Astrocyte of the cerebellum (primary cell): ENCODE results near the gene RUVBL2.

Experiments
- DNase-seq: peaks from one replicate; pipeline ENCODE4 v3.0.0-alpha.2; 2011; ENCODE audit warnings: low read depth
- H3K4me3 ChIP-seq: 2 replicates; pipeline ENCODE4 v1.5.1; 2011; ENCODE audit warnings: mild to moderate bottlenecking, low read depth, low read length, moderate library complexity
- CTCF ChIP-seq: IDR thresholded peaks from 2 replicates; pipeline ENCODE4 v1.5.1; 2012; ENCODE audit warnings: low read length, low read depth, moderate library complexity, mild to moderate bottlenecking; ENCODE audit errors: missing control alignments
- in situ Hi-C: cut with HindIII; loops from 2 replicates; pipeline ENCODE4 v1.10.0; 2017; ENCODE audit warnings: low sequenced_read_pairs

The RUVBL2 gene

DNA sequence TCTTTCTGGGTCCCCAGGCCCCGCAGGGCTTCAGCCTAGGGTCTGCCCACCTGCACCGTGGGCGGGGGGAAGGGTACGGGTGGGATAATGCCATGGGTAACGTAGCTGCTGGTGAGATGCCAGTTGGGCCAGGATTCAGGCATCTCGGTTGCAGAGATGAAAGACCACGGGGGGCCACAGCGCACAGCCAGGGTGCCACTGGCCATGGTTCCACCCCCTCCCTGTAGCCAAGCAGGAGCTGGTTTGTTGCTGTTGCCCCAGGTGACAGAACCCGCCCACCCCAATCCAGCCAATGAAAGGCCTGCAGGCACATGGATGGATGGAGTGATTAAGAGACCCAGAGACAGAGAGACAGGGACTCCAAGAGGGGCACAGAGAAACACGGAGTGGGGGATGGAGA lies 64.9 kb downstream of the RUVBL2 start:
- DNase-seq, result peak; percentile 18
- H3K4me3 ChIP-seq, result no peak overlapping the region
- TF ChIP-seq CTCF, result no peak
- in situ Hi-C loops, result no loop called here

DNA sequence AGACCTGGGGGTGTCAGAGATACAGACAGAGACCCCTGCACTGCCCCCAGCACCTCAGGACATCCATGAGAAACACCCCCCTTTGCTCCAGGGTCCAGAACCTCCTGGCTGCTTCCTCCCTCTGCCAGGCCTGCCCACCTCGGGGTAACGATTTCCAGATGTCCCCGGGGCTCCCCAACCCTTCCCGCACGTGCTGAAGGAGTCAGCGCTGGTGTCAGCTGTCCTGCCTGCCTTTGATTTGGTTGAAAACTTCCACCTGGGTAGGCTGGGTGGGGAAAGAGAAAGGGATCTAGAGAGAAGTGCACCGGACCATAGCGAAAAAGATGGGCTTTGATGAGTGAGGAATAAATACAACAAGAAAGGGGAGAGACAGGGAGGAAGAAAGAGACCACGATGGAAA lies 65.4 kb downstream of the RUVBL2 start:
- DNase-seq, result no peak
- TF ChIP-seq CTCF, result no peak

GRCh38 chr19:49061000-49061399 lies 67.3 kb downstream of the RUVBL2 start:
- no peak overlapping the region for H3K4me3 ChIP-seq
- TF ChIP-seq CTCF, result no peak
- in situ Hi-C loops, result no loop called here
- no peak for DNase-seq

More for the DNA sequence above, 65.4 kb downstream of the RUVBL2 start:
- no peak overlapping the region for H3K4me3 ChIP-seq
- in situ Hi-C loops, result no loop called here

- no peak for DNase-seq
- in situ Hi-C loops, result no loop called here
- H3K4me3 ChIP-seq, result no peak overlapping the region
- no peak for TF ChIP-seq CTCF
Observed at GRCh38 chr19:49061445-49061844, 67.8 kb downstream of the RUVBL2 start.

DNA sequence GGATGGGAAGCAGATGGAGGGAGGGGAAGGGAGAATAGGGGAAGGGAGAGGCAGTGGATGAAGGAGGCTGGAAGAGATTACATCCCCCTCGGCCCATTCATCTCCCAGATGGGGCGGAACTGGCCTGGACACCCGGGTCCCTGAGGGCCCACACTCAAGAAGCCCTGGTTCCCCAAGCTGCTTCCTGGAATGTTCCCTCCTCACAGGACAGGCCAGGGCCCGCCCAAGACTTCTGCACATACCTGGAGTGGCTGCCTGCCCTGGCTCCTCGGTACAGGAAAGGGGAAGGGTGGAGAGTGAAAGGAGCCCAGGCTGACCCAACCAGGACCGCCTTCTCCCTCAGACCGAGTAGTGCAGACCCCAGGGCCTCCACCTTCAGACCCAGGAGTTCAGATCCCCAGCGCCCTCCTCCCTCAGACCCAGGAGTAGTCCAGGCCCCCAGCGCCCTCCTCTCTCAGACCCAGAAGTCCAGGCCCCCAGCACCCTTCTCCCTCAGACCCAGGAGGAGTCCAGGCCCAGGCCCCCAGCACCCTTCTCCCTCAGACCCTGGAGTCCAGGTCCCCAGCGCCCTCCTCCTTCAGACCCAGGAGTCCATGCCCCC lies 70.4 kb downstream of the RUVBL2 start:
- H3K4me3 ChIP-seq, result peak overlapping the region; percentile 32
- TF ChIP-seq CTCF, result no peak
- DNase-seq, result no peak
- in situ Hi-C loops, result no loop called here

- in situ Hi-C loops, result no loop called here
- peak within 1 kb of the TSS; percentile 32 for H3K4me3 ChIP-seq
- no peak for TF ChIP-seq CTCF
- no peak for DNase-seq
Observed at GRCh38 chr19:49064768-49065611, 71.3 kb downstream of the RUVBL2 start, which contains the start of gene NTF4. NTF4 (minus strand) TSS chr19:49064818; CDS start chr19:49061997, 2,821 bp downstream.
